ENCODE data around the gene MYOM3. TPM values are rescaled to one million over a fixed set of nuclear protein-coding genes. Genes with fewer than 3 reads are reported as not detected.

MYOM3 gene
- total and polyA plus RNA-seq, 2 of the 13 experiments (the other 11 are each of a cell fraction or from before 2014, with no cell fraction given), result 5.8 to 15.3 TPM

DNA sequence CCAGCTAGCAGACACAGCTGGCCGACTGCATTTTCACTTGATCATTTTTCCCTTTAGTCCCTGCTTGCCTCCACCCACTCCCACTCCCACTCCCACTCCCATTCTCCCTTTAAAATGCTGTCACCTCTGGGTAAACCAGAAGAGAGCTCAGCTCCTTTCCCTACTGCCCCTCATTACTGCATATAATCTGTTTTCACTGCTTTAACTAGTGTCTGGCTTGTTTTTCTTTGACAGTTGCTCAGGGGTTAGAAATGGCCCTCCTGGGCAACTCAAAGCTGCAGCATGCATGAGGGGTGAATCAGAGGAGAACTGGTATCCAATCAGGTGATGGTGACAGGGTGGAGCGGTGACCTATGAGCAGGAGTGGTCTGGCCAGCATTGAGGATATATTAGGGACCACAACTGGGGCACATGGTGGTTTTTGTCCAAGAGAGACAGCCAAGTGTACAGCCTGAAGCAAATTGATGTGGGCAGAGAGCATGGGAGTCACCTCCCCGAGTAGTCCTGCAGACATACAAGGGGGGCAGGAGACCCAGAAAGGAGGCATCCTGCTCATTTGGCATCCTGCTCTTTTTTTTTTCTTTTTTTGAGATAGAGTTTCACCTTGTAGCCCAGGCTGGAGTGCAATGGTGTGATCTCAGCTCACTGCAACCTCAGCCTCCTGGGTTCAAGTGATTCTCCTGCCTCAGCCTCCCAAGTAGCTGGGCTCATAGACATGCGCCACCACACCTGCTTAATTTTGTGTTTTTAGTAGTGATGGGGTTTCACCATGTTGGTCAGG is 89.2 kb downstream of the MYOM3 start (continued):
- TF ChIP-seq, protein P1, sequence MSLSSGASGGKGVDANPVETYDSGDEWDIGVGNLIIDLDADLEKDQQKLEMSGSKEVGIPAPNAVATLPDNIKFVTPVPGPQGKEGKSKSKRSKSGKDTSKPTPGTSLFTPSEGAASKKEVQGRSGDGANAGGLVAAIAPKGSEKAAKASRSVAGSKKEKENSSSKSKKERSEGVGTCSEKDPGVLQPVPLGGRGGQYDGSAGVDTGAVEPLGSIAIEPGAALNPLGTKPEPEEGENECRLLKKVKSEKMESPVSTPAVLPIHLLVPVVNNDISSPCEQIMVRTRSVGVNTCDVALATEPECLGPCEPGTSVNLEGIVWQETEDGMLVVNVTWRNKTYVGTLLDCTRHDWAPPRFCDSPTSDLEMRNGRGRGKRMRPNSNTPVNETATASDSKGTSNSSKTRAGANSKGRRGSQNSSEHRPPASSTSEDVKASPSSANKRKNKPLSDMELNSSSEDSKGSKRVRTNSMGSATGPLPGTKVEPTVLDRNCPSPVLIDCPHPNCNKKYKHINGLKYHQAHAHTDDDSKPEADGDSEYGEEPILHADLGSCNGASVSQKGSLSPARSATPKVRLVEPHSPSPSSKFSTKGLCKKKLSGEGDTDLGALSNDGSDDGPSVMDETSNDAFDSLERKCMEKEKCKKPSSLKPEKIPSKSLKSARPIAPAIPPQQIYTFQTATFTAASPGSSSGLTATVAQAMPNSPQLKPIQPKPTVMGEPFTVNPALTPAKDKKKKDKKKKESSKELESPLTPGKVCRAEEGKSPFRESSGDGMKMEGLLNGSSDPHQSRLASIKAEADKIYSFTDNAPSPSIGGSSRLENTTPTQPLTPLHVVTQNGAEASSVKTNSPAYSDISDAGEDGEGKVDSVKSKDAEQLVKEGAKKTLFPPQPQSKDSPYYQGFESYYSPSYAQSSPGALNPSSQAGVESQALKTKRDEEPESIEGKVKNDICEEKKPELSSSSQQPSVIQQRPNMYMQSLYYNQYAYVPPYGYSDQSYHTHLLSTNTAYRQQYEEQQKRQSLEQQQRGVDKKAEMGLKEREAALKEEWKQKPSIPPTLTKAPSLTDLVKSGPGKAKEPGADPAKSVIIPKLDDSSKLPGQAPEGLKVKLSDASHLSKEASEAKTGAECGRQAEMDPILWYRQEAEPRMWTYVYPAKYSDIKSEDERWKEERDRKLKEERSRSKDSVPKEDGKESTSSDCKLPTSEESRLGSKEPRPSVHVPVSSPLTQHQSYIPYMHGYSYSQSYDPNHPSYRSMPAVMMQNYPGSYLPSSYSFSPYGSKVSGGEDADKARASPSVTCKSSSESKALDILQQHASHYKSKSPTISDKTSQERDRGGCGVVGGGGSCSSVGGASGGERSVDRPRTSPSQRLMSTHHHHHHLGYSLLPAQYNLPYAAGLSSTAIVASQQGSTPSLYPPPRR (CRISPR knock-in tag; IDR thresholded peaks at IDR 0.05; ENCODE audit: borderline replicate concordance), result no peak
- no peak; the same call in 1 of the 2 replicates for TF ChIP-seq THAP11 (CRISPR knock-in tag; IDR thresholded peaks at IDR 0.05)
- TF ChIP-seq ZNF432 (CRISPR knock-in tag; IDR thresholded peaks at IDR 0.05; ENCODE audit: borderline replicate concordance), result no peak
- TF ChIP-seq TAF1 (CRISPR knock-in tag; IDR thresholded peaks at IDR 0.05), result peak; percentile 48; the same call in 1 of the 2 replicates
- TF ChIP-seq, protein P2, sequence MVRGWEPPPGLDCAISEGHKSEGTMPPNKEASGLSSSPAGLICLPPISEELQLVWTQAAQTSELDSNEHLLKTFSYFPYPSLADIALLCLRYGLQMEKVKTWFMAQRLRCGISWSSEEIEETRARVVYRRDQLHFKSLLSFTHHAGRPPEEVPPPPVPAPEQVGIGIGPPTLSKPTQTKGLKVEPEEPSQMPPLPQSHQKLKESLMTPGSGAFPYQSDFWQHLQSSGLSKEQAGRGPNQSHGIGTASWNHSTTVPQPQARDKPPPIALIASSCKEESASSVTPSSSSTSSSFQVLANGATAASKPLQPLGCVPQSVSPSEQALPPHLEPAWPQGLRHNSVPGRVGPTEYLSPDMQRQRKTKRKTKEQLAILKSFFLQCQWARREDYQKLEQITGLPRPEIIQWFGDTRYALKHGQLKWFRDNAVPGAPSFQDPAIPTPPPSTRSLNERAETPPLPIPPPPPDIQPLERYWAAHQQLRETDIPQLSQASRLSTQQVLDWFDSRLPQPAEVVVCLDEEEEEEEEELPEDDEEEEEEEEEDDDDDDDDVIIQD (CRISPR knock-in tag; IDR thresholded peaks at IDR 0.05; ENCODE audit: low read depth), result peak; percentile 13; the same call in 1 of the 2 replicates
- TF ChIP-seq FOXK2 (IDR thresholded peaks at IDR 0.05), result no peak
- TF ChIP-seq, protein P3, sequence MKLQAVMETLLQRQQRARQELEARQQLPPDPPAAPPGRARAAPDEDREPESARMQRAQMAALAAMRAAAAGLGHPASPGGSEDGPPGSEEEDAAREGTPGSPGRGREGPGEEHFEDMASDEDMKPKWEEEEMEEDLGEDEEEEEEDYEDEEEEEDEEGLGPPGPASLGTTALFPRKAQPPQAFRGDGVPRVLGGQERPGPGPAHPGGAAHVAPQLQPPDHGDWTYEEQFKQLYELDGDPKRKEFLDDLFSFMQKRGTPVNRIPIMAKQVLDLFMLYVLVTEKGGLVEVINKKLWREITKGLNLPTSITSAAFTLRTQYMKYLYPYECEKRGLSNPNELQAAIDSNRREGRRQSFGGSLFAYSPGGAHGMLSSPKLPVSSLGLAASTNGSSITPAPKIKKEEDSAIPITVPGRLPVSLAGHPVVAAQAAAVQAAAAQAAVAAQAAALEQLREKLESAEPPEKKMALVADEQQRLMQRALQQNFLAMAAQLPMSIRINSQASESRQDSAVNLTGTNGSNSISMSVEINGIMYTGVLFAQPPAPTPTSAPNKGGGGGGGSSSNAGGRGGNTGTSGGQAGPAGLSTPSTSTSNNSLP (IDR thresholded peaks at IDR 0.05; ENCODE audit: low read depth, low read length), result no peak
- no peak for TF ChIP-seq ZBTB8A (CRISPR knock-in tag; IDR thresholded peaks at IDR 0.05; ENCODE audit: borderline replicate concordance, low read depth)
- TF ChIP-seq, protein P4, sequence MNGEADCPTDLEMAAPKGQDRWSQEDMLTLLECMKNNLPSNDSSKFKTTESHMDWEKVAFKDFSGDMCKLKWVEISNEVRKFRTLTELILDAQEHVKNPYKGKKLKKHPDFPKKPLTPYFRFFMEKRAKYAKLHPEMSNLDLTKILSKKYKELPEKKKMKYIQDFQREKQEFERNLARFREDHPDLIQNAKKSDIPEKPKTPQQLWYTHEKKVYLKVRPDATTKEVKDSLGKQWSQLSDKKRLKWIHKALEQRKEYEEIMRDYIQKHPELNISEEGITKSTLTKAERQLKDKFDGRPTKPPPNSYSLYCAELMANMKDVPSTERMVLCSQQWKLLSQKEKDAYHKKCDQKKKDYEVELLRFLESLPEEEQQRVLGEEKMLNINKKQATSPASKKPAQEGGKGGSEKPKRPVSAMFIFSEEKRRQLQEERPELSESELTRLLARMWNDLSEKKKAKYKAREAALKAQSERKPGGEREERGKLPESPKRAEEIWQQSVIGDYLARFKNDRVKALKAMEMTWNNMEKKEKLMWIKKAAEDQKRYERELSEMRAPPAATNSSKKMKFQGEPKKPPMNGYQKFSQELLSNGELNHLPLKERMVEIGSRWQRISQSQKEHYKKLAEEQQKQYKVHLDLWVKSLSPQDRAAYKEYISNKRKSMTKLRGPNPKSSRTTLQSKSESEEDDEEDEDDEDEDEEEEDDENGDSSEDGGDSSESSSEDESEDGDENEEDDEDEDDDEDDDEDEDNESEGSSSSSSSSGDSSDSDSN (CRISPR knock-in tag; IDR thresholded peaks at IDR 0.05), result no peak
- TF ChIP-seq ATF1 (CRISPR knock-in tag; IDR thresholded peaks at IDR 0.05), result no peak; the same call in 1 of the 2 replicates
- TF ChIP-seq, protein P5, sequence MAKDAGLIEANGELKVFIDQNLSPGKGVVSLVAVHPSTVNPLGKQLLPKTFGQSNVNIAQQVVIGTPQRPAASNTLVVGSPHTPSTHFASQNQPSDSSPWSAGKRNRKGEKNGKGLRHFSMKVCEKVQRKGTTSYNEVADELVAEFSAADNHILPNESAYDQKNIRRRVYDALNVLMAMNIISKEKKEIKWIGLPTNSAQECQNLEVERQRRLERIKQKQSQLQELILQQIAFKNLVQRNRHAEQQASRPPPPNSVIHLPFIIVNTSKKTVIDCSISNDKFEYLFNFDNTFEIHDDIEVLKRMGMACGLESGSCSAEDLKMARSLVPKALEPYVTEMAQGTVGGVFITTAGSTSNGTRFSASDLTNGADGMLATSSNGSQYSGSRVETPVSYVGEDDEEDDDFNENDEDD (CRISPR knock-in tag; IDR thresholded peaks at IDR 0.05; ENCODE audit: borderline replicate concordance), result peak; percentile 70
- peak; percentile 56; the same call in 1 of the 2 replicates for TF ChIP-seq ARNTL (CRISPR knock-in tag; IDR thresholded peaks at IDR 0.05)
- no peak for TF ChIP-seq EP300 (IDR thresholded peaks at IDR 0.05; ENCODE audit: low read depth in 2 of 2, low read length in 2 of 2)
- no peak; the same call in 1 of the 2 replicates for TF ChIP-seq EP300 (CRISPR knock-in tag; IDR thresholded peaks at IDR 0.05; ENCODE audit: borderline replicate concordance)
- peak; percentile 91 for TF ChIP-seq POLR2AphosphoS5 (IDR thresholded peaks at IDR 0.05; ENCODE audit: low read depth, low read length)
- TF ChIP-seq PLRG1 (conservative IDR thresholded peaks at IDR 0.05), result no peak
- no peak for TF ChIP-seq ZNF619 (CRISPR knock-in tag; IDR thresholded peaks at IDR 0.05)
- no peak for TF ChIP-seq ZNF343 (CRISPR knock-in tag; IDR thresholded peaks at IDR 0.05)

All from HepG2 (cell line).